Fibroblast of lung (primary cell): Measurements from ENCODE around the gene KIF1C. TPM values are rescaled to one million over a fixed set of nuclear protein-coding genes. Genes with fewer than 3 reads are reported as not detected.

Experiments used
- DNase-seq, 2 donors: peaks; one replicate each; pipeline versions ENCODE4 v3.0.0 to v3.0.0-alpha.2; 2010; ENCODE audit warnings: low read depth in 2 of 2
- H2AFZ ChIP-seq: 2 replicates; pipeline ENCODE4 v1.5.1; 2012; ENCODE audit warnings: low read length, control low read depth, inconsistent platforms
- H3K27ac ChIP-seq: 2 replicates; pipeline ENCODE4 v1.5.1; 2011; ENCODE audit warnings: low read length, control low read depth; ENCODE audit not compliant: insufficient read depth
- H3K27me3 ChIP-seq: 2 replicates; pipeline ENCODE4 v1.5.1; 2011; ENCODE audit warnings: mild to moderate bottlenecking, low read length; ENCODE audit not compliant: control insufficient read depth, insufficient read depth
- H3K36me3 ChIP-seq: 2 replicates; pipeline ENCODE4 v1.5.1; 2011; ENCODE audit warnings: low read length; ENCODE audit not compliant: control insufficient read depth, insufficient read depth
- H3K4me1 ChIP-seq: 2 replicates; pipeline ENCODE4 v1.5.1; 2011; ENCODE audit warnings: low read length; ENCODE audit not compliant: control insufficient read depth, insufficient read depth; ENCODE audit errors: extremely low read depth
- H3K4me2 ChIP-seq: 2 replicates; pipeline ENCODE4 v1.5.1; 2011; ENCODE audit warnings: low read length, control low read depth; ENCODE audit not compliant: insufficient read depth; ENCODE audit errors: extremely low read depth
- H3K4me3 ChIP-seq, 4 experiments: fragments of 200-600 bp in 1 of 4; sonication (generic) in 1 of 4; replicated peaks in 1 of 4; 2 replicates each; pipeline ENCODE4 v1.5.1; 2011 to 2016; ENCODE audit warnings: low read length in 4 of 4, low read depth in 3 of 4, mild to moderate bottlenecking in 3 of 4, control low read depth in 2 of 4, inconsistent platforms in 1 of 4, mixed read lengths in 1 of 4; ENCODE audit not compliant: insufficient read depth in 1 of 4; ENCODE audit errors: control extremely low read depth in 1 of 4
- H3K79me2 ChIP-seq: 2 replicates; pipeline ENCODE4 v1.5.1; 2012; ENCODE audit warnings: mild to moderate bottlenecking, low read length, inconsistent platforms; ENCODE audit not compliant: control insufficient read depth, insufficient read depth
- H3K9ac ChIP-seq: 2 replicates; pipeline ENCODE4 v1.5.1; 2011; ENCODE audit warnings: mild to moderate bottlenecking, low read length, control low read depth; ENCODE audit not compliant: insufficient read depth
- H3K9me3 ChIP-seq: 2 replicates; pipeline ENCODE4 v1.5.1; 2012; ENCODE audit warnings: low read depth, low read length; ENCODE audit not compliant: control insufficient read depth, insufficient read depth
- H4K20me1 ChIP-seq: 2 replicates; pipeline ENCODE4 v1.5.1; 2011; ENCODE audit warnings: low read length; ENCODE audit not compliant: control insufficient read depth, insufficient read depth; ENCODE audit errors: extremely low read depth
- EZH2 ChIP-seq: IDR thresholded peaks from 2 replicates; pipeline ENCODE4 v1.5.1; 2012; ENCODE audit warnings: low read length, control low read depth, mild to moderate bottlenecking; ENCODE audit errors: missing control alignments
- polyA plus RNA-seq, 2 donors: library from polyadenylated mRNA; depleted of rRNA in 1 of 2; stranded (reverse) in 1 of 2; unstranded in 1 of 2; fragments of >200 nt; gene quantifications; 2 replicates each; pipeline ENCODE4 v1.2.1, GENCODE V29; 2011 to 2012; ENCODE audit warnings: missing spikeins in 1 of 2
- total RNA-seq: library from RNA; depleted of rRNA; stranded (reverse); fragments of >200 nt; gene quantifications from 2 replicates; pipeline ENCODE4 v1.2.1, GENCODE V29; 2014
- TF ChIP-seq, protein P1 (sequence below), 2 donors: IDR thresholded peaks in 1 of 2; conservative IDR thresholded peaks in 1 of 2; 1 replicate in 1 of 2; 2 replicates in 1 of 2; pipeline ENCODE4 v1.5.1; 2011 to 2012; ENCODE audit warnings: low read length in 2 of 2, control low read depth in 1 of 2, inconsistent platforms in 1 of 2, low read depth in 1 of 2, mild to moderate bottlenecking in 1 of 2

The KIF1C gene
- total and polyA plus RNA-seq, 2 donors (not counting 1 experiment from before 2014, with no cell fraction given): 70.5 to 86.0 TPM

DNA sequence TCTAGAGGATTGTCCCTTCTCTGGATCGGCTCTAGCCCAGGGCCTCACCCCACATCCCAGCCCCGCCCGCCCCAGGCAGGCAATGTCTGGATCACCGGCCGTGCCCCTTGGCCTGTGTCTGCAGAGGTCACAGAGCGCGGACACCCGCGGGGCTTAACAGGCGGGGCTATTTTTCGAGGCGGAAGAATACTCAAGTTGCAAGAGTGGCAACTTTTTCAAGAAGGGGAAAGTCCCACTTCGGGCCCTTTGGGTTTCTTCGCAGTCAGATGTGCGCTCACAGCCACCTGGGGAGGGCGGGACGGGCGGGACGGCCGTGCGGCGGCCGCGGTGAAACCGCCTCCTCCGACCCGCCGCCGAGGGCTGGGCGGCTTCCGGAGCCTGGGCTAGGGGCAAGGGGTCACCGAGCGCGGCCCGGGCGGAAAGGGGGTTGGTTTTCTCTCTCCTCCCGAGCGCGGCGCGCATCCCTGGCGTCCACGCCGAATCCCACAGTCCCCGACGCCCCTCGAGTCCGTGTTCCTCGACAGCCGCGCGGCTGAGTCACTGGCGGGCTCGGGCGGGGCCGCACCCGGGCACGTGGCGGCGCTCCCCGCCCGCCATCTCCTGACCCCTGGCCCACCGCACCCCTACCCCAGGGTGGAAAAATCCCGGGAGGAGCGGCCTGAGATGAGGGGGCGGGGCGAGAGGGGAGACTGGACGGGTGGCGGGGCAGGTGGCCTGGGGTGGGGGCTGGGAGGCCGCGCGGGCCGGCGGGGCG is 48.3 kb upstream of the KIF1C start:
- H4K20me1 ChIP-seq: peaks cover 2% of the 10 kb centered on the region
- no peaks in the 10 kb centered on the region for H3K9me3 ChIP-seq
- no peak overlapping the region for H2AFZ ChIP-seq
- peaks cover 11% of the 10 kb centered on the region for H3K36me3 ChIP-seq
- DNase-seq: peak; percentile 71 to 76
- peak overlapping the region; percentile 97 for H3K4me2 ChIP-seq
- H3K9ac ChIP-seq: peak overlapping the region; percentile 55
- peaks cover 24% of the 10 kb centered on the region for H3K4me1 ChIP-seq
- TF ChIP-seq, protein P1, sequence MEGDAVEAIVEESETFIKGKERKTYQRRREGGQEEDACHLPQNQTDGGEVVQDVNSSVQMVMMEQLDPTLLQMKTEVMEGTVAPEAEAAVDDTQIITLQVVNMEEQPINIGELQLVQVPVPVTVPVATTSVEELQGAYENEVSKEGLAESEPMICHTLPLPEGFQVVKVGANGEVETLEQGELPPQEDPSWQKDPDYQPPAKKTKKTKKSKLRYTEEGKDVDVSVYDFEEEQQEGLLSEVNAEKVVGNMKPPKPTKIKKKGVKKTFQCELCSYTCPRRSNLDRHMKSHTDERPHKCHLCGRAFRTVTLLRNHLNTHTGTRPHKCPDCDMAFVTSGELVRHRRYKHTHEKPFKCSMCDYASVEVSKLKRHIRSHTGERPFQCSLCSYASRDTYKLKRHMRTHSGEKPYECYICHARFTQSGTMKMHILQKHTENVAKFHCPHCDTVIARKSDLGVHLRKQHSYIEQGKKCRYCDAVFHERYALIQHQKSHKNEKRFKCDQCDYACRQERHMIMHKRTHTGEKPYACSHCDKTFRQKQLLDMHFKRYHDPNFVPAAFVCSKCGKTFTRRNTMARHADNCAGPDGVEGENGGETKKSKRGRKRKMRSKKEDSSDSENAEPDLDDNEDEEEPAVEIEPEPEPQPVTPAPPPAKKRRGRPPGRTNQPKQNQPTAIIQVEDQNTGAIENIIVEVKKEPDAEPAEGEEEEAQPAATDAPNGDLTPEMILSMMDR (conservative IDR thresholded peaks at IDR 0.05 in 1 of 2, IDR thresholded peaks at IDR 0.05 in 1 of 2; ENCODE audit: low read depth in 1 of 2, low read length in 2 of 2): no peak
- no peak for TF ChIP-seq EZH2
- H3K27ac ChIP-seq: peak overlapping the region; percentile 84
- peaks cover 38% of the 10 kb centered on the region for H3K79me2 ChIP-seq
- no peaks in the 10 kb centered on the region for H3K27me3 ChIP-seq
- peak overlapping the region; percentile 47 to 97 (median 60) for H3K4me3 ChIP-seq

DNA sequence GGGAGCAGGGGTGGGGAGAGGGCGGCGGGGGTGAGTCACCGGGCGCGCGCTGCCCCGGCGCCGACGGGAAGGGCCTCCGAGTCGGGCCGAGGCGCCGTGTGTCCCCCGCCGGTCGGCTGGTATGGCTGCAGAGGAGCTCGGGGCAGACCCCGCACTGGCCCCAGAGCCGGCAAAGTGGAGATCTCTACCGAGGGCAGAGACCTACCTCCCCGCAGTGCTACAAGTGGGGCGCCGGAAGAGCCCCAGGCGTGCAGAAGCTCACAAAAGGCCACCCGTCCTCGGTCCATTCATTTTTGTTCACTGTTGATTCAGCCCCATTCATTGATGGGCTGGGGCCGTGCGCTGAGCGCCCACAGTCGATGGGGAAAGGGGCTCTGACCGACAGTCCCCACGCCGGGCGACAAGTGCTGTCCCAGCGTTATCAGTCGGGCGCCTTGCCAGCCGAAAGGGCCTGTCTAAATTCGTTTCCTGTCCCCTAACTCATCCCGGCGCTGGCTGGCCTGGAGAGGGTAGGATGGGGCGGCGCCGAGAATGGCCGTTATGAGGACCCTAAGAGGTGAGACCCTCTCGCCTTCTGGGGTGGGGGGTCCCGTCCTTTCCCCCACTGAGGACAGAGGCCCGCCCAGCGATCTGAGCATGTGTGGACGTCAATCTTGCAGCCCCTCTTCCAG is 47.5 kb upstream of the KIF1C start:
- Histone ChIP-seq H3K4me1 (peaks cover 18% of the 10 kb centered on the region), H3K9ac (peak overlapping the region; percentile 58), H4K20me1 (peaks cover 2% of the 10 kb centered on the region), H3K4me3 (peak overlapping the region; percentile 9 to 52 (median 30)), H3K9me3 (no peaks in the 10 kb centered on the region), H3K36me3 (peaks cover 8% of the 10 kb centered on the region), H3K27ac (peak overlapping the region; percentile 80), H3K4me2 (peak overlapping the region; percentile 66), H3K79me2 (peaks cover 31% of the 10 kb centered on the region), H2AFZ (peak overlapping the region; percentile 19), H3K27me3 (no peaks in the 10 kb centered on the region)
- no peak for TF ChIP-seq EZH2
- TF ChIP-seq, protein P1 (conservative IDR thresholded peaks at IDR 0.05 in 1 of 2, IDR thresholded peaks at IDR 0.05 in 1 of 2; ENCODE audit: low read depth in 1 of 2, low read length in 2 of 2): no peak
- no peak for DNase-seq

DNA sequence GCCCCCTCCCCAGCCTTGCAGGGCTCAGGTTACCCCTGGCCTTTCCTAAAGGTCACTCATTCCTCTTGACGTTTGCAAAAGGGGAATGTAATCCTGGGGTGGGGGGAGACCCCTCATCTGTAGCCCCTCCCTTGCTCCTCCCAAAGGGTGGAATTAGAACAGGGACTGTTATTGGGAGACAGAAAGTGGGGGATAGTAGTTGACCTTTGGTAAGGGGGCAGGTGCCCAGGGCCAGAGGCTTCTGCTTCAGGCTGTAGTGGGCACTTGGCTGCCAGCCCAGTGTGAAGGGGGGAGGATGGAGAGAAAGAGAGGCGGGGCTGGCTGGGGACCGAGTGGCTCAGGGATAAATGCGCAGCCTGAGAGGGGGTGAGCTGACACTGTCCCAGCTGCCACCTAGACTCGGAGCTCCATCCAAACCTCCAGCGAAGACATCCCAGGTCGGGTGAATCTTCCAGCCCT is 47.0 kb upstream of the KIF1C start, which contains the start of gene ENO3:
ENO3 (plus strand) TSS at position 374 of the 459 bp plus-strand sequence. CDS start 711 bp downstream, outside the sequence.
- H2AFZ ChIP-seq: peak within 1 kb of the TSS; percentile 19
- H3K79me2 ChIP-seq: peaks cover 25% of the 10 kb centered on the region
- TF ChIP-seq EZH2: no peak
- TF ChIP-seq, protein P1 (conservative IDR thresholded peaks at IDR 0.05 in 1 of 2, IDR thresholded peaks at IDR 0.05 in 1 of 2; ENCODE audit: low read depth in 1 of 2, low read length in 2 of 2): no peak
- H3K9me3 ChIP-seq: no peaks in the 10 kb centered on the region
- peak within 1 kb of the TSS; percentile 66 for H3K4me2 ChIP-seq
- H3K27ac ChIP-seq: peak within 1 kb of the TSS; percentile 80
- peaks cover 2% of the 10 kb centered on the region for H4K20me1 ChIP-seq
- no peak for DNase-seq
- peaks cover 15% of the 10 kb centered on the region for H3K4me1 ChIP-seq
- no peaks in the 10 kb centered on the region for H3K27me3 ChIP-seq
- peak within 1 kb of the TSS; percentile 58 for H3K9ac ChIP-seq
- peaks cover 6% of the 10 kb centered on the region for H3K36me3 ChIP-seq
- peak within 1 kb of the TSS; percentile 9 to 52 (median 30) for H3K4me3 ChIP-seq
